ENCODE data around the gene IGLON5.

IGLON5 gene

GRCh38 chr19:51339687-51340656 is 28.5 kb downstream of the IGLON5 start:
- DNase-seq: no peak

- no peak for DNase-seq
Observed at GRCh38 chr19:51341066-51341465, 29.6 kb downstream of the IGLON5 start.

- DNase-seq: no peak
Observed at GRCh38 chr19:51341976-51342580, 30.6 kb downstream of the IGLON5 start, which contains the start of gene VSIG10L. Gene VSIG10L (minus strand): TSS chr19:51342139. CDS start chr19:51342124, 15 bp downstream.

- no peak for DNase-seq
Observed at GRCh38 chr19:51342631-51343569, 31.5 kb downstream of the IGLON5 start.

GRCh38 chr19:51345076-51345620 is 33.7 kb downstream of the IGLON5 start:
- no peak for DNase-seq

GRCh38 chr19:51346742-51347141 is 35.3 kb downstream of the IGLON5 start:
- no peak for DNase-seq

- no peak for DNase-seq
Observed at GRCh38 chr19:51347209-51347928, 35.9 kb downstream of the IGLON5 start.

- no peak for DNase-seq
Observed at GRCh38 chr19:51351266-51351990, 40.0 kb downstream of the IGLON5 start.

- no peak for DNase-seq
Observed at GRCh38 chr19:51352783-51353360, 41.4 kb downstream of the IGLON5 start.

- no peak for DNase-seq
Observed at GRCh38 chr19:51354103-51354741, 42.8 kb downstream of the IGLON5 start.

GRCh38 chr19:51354742-51355148 is 43.3 kb downstream of the IGLON5 start:
- no peak for DNase-seq

- no peak for DNase-seq
Observed at GRCh38 chr19:51356159-51356801, 44.8 kb downstream of the IGLON5 start.

GRCh38 chr19:51357952-51358351 is 46.5 kb downstream of the IGLON5 start:
- DNase-seq: no peak

- DNase-seq: no peak
Observed at GRCh38 chr19:51359294-51359693, 47.9 kb downstream of the IGLON5 start.

- DNase-seq: no peak
Observed at GRCh38 chr19:51361239-51361638, 49.8 kb downstream of the IGLON5 start.

GRCh38 chr19:51364200-51365106 is 53.0 kb downstream of the IGLON5 start:
- no peak for DNase-seq

- DNase-seq: no peak
Observed at GRCh38 chr19:51365211-51365964, 53.9 kb downstream of the IGLON5 start.

GRCh38 chr19:51365965-51366388 is 54.5 kb downstream of the IGLON5 start, which contains the start of gene ETFB:
Gene ETFB (minus strand): TSS chr19:51366388. CDS start chr19:51366326, 62 bp downstream.
- DNase-seq: no peak
